Middle frontal gyrus (tissue), 1 donor: ENCODE data around the gene TMEM51.
"Not testable (repeated sequence)": the region's sequence is repeated elsewhere in the genome, so short reads cannot be mapped to it uniquely, and the experiment has no call there.

ENCODE experiments used
- DNase-seq: peaks from one replicate; pipeline ENCODE4 v3.0.0-alpha.2; 2015; ENCODE audit warnings: low spot score; ENCODE audit errors: extremely low spot score

TMEM51 gene

DNA sequence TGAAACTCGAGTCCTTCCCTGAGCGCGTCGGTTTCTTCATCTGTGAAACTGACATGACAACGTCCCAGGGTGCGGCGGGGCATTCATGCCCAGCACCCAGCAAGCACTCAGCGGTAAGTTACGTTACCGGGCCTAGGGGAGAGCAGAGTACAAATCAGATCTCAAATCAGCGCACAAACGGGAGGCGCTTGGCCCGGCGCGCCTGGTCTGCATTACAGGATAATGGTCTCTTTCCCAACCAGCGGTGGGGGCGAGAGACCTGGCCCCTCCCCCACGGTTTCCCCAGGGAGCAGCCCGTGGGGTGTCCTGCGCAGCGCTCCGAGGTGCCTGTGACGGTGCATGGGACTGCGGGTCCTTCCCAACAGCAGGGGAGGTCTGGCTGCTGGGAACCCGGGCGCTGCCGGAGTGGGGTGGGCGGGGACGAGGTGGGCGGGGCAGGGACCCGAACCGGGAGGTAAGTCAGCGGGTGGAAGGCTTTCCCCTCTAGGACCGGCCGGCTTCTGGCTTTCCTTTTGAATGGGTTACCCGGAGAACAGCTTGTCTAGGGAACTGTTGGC, 1.0 kb downstream of the TMEM51 start:
- DNase-seq, result no peak

DNA sequence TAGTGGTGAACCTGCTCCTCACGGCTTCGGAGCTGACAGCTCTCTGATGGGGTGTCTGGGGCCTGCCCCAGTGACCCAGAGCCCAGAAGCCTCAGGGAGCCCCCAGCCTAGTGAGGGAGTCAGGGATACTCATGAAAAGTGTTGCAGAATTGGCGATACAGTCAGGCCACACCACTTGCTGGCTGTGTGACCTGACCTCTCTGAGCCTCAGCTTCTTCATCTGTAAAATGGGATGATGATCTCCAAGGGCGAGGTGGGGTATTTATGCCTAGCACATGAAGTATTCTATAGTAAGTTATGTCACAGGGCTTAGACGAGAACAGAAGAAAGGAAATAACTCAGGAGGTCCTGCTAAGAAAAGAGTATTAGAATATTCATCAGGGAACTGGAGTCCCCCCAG, 1.6 kb downstream of the TMEM51 start:
- DNase-seq, result no peak

DNA sequence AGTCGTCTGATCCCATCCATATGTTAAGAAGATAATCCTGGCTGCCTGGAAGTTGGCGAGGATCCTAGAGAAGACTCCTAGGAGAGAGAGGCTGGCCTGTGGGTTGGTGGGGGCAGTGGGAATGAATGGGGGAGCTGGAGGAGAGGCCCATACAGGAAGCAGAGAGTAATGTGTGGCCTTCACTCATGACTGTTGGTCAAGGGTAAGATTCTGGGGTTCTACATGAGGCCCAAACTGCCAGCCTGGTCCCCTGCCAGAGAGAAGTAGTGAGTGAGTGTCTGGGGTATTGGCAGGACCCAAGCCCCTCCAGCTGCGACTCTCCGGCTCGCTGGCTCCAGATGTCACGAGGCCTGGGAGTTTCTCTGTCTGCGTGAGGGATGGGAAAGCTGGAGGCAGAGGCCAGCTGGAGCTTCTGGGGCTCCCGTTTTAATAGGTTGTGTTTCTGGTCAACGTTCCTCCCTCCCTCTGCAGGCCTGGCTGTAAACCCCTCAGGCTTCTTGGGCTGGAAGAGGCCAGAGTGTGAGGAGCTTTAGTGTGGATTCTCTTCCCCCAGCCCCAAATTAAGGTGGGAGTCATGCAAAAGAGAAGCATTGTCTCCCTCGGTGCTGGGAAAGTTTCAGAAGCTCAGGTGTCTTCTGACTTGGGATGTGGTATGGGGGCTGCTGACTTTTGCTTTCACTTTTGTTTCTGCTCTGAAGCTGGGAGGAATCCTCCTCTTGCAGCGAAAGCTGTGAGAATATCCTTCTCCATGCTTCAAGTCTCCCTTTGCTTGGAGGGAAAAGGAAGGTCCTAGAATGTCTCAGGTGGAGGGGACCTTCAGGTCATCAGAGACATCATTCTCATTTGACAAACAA, 2.6 kb downstream of the TMEM51 start:
- DNase-seq, result no peak

GRCh38 chr1:15156807-15157380, 3.3 kb downstream of the TMEM51 start:
- DNase-seq, result no peak

DNA sequence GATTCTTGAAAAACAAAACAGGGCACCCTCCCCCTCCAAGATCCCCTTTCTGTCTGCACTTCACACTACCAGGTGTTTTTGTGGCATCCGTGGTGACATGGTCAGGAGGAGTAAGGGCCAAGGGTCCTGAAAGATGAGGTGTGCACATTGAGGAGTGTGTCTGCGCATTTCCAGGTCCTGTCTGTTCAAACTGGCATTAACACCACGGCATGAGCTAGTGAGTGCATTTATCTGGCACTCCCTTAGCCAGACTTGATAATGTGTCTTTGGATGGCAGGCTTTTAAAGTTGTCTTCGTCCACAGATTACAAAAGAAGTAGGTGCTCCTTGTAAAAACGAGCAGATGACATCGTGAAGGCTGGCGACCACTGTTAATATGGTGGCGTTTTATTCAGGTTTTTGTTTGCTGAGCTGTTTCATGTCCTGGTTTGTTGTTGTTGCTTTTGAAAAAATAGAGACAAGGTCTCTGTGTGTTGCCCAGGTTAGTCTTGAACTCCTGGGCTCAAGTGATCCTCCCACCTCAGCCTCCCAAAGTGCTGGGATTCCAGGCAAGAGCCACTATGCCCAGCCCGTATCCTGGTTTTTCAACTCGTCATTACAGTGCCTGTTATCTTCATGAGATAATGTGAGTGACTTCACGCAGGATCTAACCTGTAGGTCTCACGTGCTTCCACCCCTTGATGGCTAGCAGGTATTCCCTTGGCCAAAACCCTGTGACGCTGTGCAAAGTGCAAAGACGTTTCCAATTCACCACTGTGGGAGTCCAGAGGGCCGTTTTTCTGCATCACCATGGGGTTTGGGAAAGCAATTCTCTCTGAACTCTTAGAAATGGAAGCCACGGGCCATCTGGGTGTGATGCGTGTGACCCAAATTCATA, 4.2 kb downstream of the TMEM51 start:
- no peak for DNase-seq

DNA sequence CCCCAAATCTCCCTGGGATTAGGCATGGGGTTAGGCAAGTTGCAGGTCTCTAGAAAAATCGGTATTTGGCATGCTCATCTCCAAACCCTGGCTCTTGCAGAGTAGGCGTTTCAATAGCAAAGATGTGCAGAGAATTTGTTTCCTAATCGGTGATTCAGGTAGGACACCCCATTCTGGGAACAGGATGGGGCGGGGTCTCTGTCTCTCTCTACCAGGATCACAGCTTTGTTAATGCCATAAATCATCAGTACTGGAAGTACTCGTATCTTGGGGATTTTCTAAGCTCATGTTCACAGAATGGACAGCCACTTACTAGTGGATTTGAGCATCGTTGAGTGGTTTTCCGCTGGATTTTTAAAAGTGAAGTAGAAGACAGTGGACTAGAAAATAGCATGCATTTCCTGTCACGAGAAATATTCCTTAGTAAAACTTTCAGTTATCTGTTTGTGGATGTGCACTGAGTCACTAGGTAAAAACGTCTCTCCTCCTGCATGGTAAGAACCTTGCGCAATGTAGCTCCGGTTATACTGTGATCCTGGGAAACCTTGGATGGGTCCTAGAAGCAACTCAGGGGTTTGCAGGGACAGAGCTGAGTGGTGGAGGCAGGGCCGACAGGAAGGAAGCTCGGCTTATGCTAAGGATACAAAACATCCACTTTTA, 5.1 kb downstream of the TMEM51 start:
- DNase-seq, result no peak

GRCh38 chr1:15159166-15159555, 5.6 kb downstream of the TMEM51 start:
- DNase-seq, result no peak

DNA sequence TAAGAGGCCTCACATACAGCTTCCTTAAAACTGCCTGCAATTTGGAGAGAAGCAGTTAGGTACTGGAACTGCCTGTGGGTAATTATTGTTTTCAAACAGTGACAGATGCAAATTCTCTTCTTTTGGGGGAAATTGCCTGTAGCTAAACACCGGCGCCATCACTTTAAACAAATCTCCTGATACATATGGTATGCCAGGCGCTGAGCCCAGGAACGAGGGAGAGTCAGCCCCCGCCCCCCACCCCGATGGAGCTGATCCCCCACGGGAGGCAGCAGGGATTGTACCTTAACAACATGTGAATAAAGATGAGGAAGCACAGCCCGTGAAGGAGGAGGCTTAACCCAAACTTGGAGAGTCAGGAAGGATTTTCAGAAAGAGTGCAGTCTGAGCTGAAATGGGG, 7.1 kb downstream of the TMEM51 start:
- DNase-seq, result no peak

GRCh38 chr1:15167386-15167785, 13.8 kb downstream of the TMEM51 start:
- no peak for DNase-seq

GRCh38 chr1:15168479-15168878, 14.9 kb downstream of the TMEM51 start:
- DNase-seq, result no peak

DNA sequence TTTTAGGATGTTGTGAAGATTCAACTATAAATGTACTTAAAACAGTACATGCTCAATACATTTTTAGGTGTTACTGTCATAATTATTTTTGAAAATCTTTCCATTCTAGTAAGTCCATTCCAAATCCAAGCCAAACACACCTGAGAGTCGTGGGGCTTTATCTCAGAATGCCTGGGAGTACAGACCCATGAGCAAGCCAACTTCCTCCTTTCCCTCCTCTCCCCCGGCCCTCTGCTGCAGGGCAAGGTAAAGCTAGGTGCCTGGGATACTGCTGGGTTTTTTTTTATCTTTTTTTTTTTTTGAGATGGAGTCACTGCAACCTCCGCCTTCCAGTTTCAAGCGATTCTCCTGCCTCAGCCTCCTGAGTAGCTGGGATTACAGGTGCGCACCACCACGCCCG, 16.5 kb downstream of the TMEM51 start:
- no peak for DNase-seq

DNA sequence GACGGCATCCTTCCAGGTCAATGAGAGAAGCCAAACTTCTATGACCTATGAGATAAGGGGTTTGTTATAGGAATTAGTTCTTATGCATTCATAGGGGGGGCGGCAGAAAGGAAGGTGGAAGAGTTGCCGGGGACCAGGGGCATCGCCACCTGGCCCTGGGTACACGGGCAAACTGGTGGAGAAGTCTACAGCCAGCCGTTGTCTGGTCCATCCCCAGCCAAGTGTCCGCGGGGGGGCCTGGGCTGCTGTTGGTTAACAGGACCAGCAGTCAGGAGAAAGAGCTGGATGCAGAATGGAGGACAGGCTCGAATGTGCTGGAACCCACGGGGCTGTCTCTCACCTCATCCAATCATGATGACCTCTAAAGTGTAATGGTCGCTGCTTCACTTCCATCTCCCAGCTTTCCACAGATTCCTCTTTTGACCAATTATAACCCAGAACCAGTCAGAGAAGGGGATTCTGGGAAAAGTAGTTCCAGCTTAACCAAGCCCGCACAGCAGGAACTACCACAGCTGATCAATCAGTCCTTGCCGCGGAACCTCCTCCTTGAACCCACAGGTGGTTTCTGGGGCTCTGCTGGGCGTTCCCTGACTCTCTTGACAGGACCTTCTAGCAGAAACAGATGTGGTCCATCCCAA, 17.8 kb downstream of the TMEM51 start:
- no peak for DNase-seq

DNA sequence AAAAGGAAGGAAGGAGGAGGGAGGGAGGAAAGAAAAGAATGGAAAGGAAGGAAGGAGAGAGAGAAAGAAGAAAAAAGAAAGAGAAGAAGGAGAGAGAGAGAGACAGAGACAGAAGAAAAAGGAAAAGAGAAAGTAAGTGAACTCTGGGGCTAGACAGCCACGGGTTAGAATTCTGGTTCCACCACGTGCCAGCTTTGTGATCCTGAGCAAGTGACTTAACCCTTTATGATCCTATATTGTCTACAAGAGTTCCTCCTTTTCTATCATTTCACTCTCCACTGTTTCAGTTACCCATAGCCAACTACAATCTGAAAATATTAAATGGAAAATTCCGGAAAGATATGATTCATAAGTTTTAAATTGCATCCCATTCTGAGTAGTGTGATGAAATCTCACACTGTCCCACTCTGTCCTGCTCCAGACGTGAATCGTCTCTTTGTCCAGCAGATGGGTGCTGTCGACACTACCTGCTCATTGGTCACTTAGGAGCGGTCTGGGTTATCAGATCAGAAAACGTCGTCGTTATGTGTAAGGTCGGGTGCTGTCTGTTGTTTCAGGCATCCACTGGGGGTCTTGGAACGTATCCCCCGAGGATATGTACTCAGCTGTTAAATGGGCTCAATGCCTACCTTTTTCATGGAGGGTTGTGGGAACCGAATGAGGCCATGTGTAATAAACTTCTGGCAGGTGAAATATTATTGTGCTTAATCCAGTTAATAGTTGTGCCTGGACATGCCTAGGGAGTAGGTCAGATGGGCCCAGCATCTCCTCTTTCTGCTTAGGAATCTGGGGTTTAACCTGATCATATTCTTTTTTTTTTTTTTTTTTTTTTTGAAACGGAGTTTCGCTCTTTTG, 19.1 kb downstream of the TMEM51 start:
- no peak for DNase-seq

- no peak for DNase-seq
These were observed 20.5 kb downstream of the TMEM51 start for GRCh38 chr1:15173863-15174614.

GRCh38 chr1:15174615-15174983, 21.1 kb downstream of the TMEM51 start:
- no peak for DNase-seq

- not testable (repeated sequence) for DNase-seq
These were observed 22.0 kb downstream of the TMEM51 start for GRCh38 chr1:15175324-15176094.

DNA sequence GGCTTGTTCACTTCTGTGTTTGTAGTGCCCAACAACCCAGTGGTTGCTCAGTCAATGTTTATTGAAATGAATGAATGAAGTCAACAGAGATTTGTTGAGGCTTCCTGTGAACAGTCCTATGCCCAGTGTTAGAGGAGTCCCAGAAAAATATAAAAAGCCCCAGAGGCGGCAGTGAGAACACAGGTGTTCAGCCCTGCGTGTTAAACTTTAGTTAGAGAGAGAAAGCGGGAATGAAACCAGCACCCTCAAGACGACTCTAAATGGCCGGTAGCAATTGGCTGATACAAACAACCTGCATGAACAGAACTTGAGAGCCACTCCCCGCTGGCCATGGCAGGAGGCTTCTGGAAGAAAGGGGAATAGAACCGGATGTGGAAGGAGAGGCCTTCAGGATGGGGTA, 22.6 kb downstream of the TMEM51 start:
- no peak for DNase-seq

DNA sequence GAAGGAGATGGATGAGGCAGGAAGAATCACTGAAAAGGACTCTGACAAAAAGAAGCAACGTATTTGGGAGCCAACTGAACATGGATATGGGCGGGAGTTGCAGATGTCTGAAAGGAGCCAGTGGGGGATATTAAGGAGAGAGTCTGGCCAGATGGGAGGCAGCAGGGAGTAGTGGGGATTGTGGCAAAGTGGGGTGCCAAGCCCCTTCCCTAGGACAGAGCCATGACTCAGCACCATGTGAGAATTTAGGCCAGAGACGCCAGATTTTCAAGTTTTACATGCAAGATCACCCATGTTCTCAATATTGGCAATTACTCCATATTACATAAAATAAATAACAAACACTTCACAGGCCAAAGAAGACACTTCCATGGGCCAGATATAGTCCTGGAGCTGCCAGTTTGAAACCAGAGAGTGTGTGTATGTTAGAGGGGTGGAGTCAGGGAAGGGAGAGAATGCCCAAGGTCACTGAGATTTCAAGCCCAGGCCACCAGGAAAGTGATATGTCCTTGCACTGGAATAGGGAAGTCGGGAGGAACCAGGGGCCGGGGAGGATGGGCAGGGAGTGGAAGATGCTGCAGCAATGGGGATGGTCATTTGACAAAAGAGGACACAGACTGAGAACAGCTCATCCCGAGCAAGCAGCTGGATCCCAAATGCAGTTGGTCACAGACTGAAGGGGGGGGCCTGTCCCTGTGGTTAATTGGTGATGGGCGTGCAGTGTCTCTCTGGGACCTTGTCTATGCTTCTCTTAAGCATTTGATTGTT, 23.5 kb downstream of the TMEM51 start:
- DNase-seq, result no peak
